ENCODE measurements around the gene IGF1R.
"Not testable (repeated sequence)": the region's sequence is repeated elsewhere in the genome, so short reads cannot be mapped to it uniquely, and the experiment has no call there.

IGF1R gene

GRCh38 chr15:98997755-98998154 lies 349.4 kb downstream of the IGF1R start:
- no peaks in the 10 kb centered on the region for H3K79me2 ChIP-seq (ENCODE audit: low read length)
- no peak overlapping the region for H3K4me3 ChIP-seq (ENCODE audit: low read length)
- TF ChIP-seq EZH2phosphoT487 (IDR thresholded peaks at IDR 0.05; ENCODE audit: low read depth) (no peak), CTCF (IDR thresholded peaks at IDR 0.05; ENCODE audit: low read depth, low read length) (no peak)
- peaks cover 23% of the 10 kb centered on the region for H3K27me3 ChIP-seq (ENCODE audit: low read depth, low read length)
- no peak overlapping the region for H2AFZ ChIP-seq (ENCODE audit: low read depth, low read length)
- no peaks in the 10 kb centered on the region for H3K4me1 ChIP-seq (ENCODE audit: low read length)
- no peaks in the 10 kb centered on the region for H4K20me1 ChIP-seq (ENCODE audit: insufficient read depth, low read length)
- no peaks in the 10 kb centered on the region for H3K9me3 ChIP-seq (ENCODE audit: insufficient read depth, low read length)
- no peak overlapping the region for H3K27ac ChIP-seq (ENCODE audit: low read length)
- no peak overlapping the region for H3K9ac ChIP-seq (ENCODE audit: low read length)
- H3K36me3 ChIP-seq (replicated peaks; ENCODE audit: low read depth, low read length) = no peaks in the 10 kb centered on the region
- no peak overlapping the region for H3K4me2 ChIP-seq (ENCODE audit: low read length)

- H3K4me1 ChIP-seq (ENCODE audit: low read length) = no peaks in the 10 kb centered on the region
- TF ChIP-seq EZH2phosphoT487 (IDR thresholded peaks at IDR 0.05; ENCODE audit: low read depth) (no peak), CTCF (IDR thresholded peaks at IDR 0.05; ENCODE audit: low read depth, low read length) (no peak)
- no peak overlapping the region for H3K27ac ChIP-seq (ENCODE audit: low read length)
- H3K36me3 ChIP-seq (replicated peaks; ENCODE audit: low read depth, low read length) = no peaks in the 10 kb centered on the region
- H3K9me3 ChIP-seq (ENCODE audit: insufficient read depth, low read length) = no peaks in the 10 kb centered on the region
- H3K4me3 ChIP-seq (ENCODE audit: low read length) = no peak overlapping the region
- H3K79me2 ChIP-seq (ENCODE audit: low read length) = no peaks in the 10 kb centered on the region
- no peak overlapping the region for H3K4me2 ChIP-seq (ENCODE audit: low read length)
- H2AFZ ChIP-seq (ENCODE audit: low read depth, low read length) = no peak overlapping the region
- no peaks in the 10 kb centered on the region for H4K20me1 ChIP-seq (ENCODE audit: insufficient read depth, low read length)
- no peak overlapping the region for H3K9ac ChIP-seq (ENCODE audit: low read length)
- peaks cover 23% of the 10 kb centered on the region for H3K27me3 ChIP-seq (ENCODE audit: low read depth, low read length)
Measured at GRCh38 chr15:98998279-98998678, 349.9 kb downstream of the IGF1R start.

- Histone ChIP-seq H3K27me3 (ENCODE audit: low read depth, low read length) (peaks cover 23% of the 10 kb centered on the region), H3K4me1 (ENCODE audit: low read length) (no peaks in the 10 kb centered on the region), H3K9ac (ENCODE audit: low read length) (no peak overlapping the region), H3K4me3 (ENCODE audit: low read length) (no peak overlapping the region), H2AFZ (ENCODE audit: low read depth, low read length) (no peak overlapping the region), H4K20me1 (ENCODE audit: insufficient read depth, low read length) (no peaks in the 10 kb centered on the region), H3K4me2 (ENCODE audit: low read length) (no peak overlapping the region), H3K79me2 (ENCODE audit: low read length) (no peaks in the 10 kb centered on the region), H3K27ac (ENCODE audit: low read length) (no peak overlapping the region), H3K9me3 (ENCODE audit: insufficient read depth, low read length) (no peaks in the 10 kb centered on the region), H3K36me3 (replicated peaks; ENCODE audit: low read depth, low read length) (no peaks in the 10 kb centered on the region)
- TF ChIP-seq CTCF (IDR thresholded peaks at IDR 0.05; ENCODE audit: low read depth, low read length) (no peak), EZH2phosphoT487 (IDR thresholded peaks at IDR 0.05; ENCODE audit: low read depth) (no peak)
Measured at GRCh38 chr15:98999233-98999632, 350.9 kb downstream of the IGF1R start.

- TF ChIP-seq EZH2phosphoT487 (IDR thresholded peaks at IDR 0.05; ENCODE audit: low read depth) = no peak
- TF ChIP-seq CTCF (IDR thresholded peaks at IDR 0.05; ENCODE audit: low read depth, low read length) = no peak
- no peaks in the 10 kb centered on the region for H3K4me1 ChIP-seq (ENCODE audit: low read length)
- no peak overlapping the region for H3K4me3 ChIP-seq (ENCODE audit: low read length)
- no peaks in the 10 kb centered on the region for H3K36me3 ChIP-seq (replicated peaks; ENCODE audit: low read depth, low read length)
- no peak overlapping the region for H2AFZ ChIP-seq (ENCODE audit: low read depth, low read length)
- no peak overlapping the region for H3K4me2 ChIP-seq (ENCODE audit: low read length)
- no peaks in the 10 kb centered on the region for H4K20me1 ChIP-seq (ENCODE audit: insufficient read depth, low read length)
- no peaks in the 10 kb centered on the region for H3K79me2 ChIP-seq (ENCODE audit: low read length)
- no peak overlapping the region for H3K9ac ChIP-seq (ENCODE audit: low read length)
- no peak overlapping the region for H3K27ac ChIP-seq (ENCODE audit: low read length)
- H3K9me3 ChIP-seq (ENCODE audit: insufficient read depth, low read length) = no peaks in the 10 kb centered on the region
- peaks cover 3% of the 10 kb centered on the region; the same call in 1 of the 2 replicates for H3K27me3 ChIP-seq (ENCODE audit: low read depth, low read length)
Measured at GRCh38 chr15:99002226-99002625, 353.9 kb downstream of the IGF1R start.

- not testable (repeated sequence) for H3K27ac ChIP-seq (ENCODE audit: low read length); H3K27me3 ChIP-seq (ENCODE audit: low read depth, low read length); H3K4me2 ChIP-seq (ENCODE audit: low read length); H3K79me2 ChIP-seq (ENCODE audit: low read length); H3K9me3 ChIP-seq (ENCODE audit: insufficient read depth, low read length); H3K4me1 ChIP-seq (ENCODE audit: low read length); H3K4me3 ChIP-seq (ENCODE audit: low read length); H2AFZ ChIP-seq (ENCODE audit: low read depth, low read length); H3K36me3 ChIP-seq (replicated peaks; ENCODE audit: low read depth, low read length); H3K9ac ChIP-seq (ENCODE audit: low read length); H4K20me1 ChIP-seq (ENCODE audit: insufficient read depth, low read length)
Measured at GRCh38 chr15:99003317-99003716, 355.0 kb downstream of the IGF1R start.

- H3K9ac ChIP-seq (ENCODE audit: low read length); H4K20me1 ChIP-seq (ENCODE audit: insufficient read depth, low read length); H2AFZ ChIP-seq (ENCODE audit: low read depth, low read length); H3K27ac ChIP-seq (ENCODE audit: low read length); H3K36me3 ChIP-seq (replicated peaks; ENCODE audit: low read depth, low read length); H3K4me3 ChIP-seq (ENCODE audit: low read length); H3K9me3 ChIP-seq (ENCODE audit: insufficient read depth, low read length); H3K27me3 ChIP-seq (ENCODE audit: low read depth, low read length); H3K79me2 ChIP-seq (ENCODE audit: low read length); H3K4me2 ChIP-seq (ENCODE audit: low read length); H3K4me1 ChIP-seq (ENCODE audit: low read length): not testable (repeated sequence)
Measured at GRCh38 chr15:99004998-99005974, 356.9 kb downstream of the IGF1R start.
